GM19351 (cell line): Measurements from ENCODE around the gene PHYKPL.
"Not testable (repeated sequence)": the region's sequence is repeated elsewhere in the genome, so short reads cannot be mapped to it uniquely, and the experiment has no call there.

ENCODE experiments used
- ATAC-seq: cut with Tn5 transposase; IDR thresholded peaks from one replicate; pipeline ENCODE4 v1.9.1; 2021; ENCODE audit warnings: mild to moderate bottlenecking, moderate library complexity; ENCODE audit not compliant: unreplicated experiment

Gene PHYKPL

DNA sequence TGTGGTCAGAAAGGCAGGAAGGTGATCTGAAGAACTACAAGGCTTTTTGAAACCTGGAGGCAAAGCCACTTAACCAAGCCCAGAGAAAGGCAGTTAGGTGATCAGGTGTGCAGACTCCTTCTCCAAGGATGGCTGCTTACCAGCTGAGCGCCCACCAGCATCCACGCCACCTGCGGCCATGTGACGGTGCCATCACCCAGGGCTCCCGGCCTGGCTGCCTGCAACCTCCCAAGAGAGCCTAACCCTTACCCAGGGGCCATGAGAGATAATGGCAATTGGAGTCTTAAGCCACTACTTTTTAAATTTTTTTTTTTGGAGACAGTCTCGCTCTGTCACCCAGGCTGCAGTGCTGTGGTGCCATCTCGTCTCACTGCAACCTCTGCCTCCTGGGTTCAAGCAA lies 33.1 kb upstream of the PHYKPL start:
- no peak for ATAC-seq

DNA sequence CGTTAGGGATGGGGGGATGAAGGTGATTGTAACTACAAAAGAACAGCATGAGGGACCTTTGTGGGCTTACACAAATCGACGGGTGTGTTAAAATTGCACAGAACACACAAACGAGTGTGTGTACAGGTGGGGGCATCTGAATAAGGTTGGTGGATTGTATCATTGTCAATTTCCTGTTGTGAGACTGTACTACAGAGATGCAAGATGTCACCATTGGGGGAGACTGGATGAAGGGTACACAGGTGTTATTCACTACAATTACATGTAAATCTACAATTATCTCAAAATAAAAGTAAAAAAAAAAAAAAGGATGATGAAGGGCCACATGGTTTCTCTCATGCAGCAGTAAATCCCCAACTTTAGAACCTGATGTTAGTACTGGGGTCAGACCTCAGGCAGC lies 31.4 kb upstream of the PHYKPL start:
- no peak for ATAC-seq

DNA sequence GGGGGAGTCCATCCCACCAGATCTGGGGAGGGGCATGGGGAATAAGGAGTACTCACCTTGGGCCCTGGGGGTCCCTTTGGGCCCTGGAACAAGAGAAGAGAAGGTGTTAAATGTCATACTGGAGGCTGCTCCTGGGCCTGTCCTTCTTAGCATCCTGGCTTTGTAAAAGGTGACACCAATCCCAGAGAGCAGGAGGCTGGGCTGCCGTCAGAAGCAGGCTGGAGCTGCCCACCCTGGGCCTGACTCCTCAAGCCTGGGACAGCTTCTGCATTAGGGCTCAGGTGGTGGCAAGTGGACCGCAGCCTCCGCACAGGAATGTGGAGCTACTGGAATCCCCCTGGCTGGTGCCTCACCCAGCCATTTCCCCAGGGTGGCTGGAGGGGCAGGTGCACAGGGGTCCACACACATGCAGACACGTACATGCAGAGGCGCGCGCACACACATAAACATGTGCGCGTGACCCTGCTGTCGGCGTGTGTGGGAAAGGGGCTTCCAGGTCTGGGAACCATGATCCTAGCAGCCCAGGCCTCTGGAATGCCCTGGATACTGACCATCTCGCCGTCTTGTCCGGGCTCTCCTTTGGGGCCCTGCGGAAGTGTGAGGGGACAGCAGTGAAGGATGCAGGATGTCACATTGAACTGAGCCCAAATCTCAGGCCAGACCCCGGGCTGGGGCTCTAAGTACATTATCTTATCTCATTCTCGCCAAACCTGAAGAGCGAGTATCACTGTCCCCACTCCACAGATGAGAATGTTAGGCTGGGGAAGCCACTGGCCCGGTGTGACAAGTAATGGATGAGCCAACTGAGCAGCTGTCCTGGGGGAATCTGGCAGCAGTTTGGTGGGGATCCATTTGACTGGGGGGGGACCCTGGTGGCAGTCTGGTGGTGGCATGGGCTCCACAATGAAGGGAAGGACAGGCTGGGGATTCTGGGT lies 29.3 kb upstream of the PHYKPL start:
- ATAC-seq, result no peak

DNA sequence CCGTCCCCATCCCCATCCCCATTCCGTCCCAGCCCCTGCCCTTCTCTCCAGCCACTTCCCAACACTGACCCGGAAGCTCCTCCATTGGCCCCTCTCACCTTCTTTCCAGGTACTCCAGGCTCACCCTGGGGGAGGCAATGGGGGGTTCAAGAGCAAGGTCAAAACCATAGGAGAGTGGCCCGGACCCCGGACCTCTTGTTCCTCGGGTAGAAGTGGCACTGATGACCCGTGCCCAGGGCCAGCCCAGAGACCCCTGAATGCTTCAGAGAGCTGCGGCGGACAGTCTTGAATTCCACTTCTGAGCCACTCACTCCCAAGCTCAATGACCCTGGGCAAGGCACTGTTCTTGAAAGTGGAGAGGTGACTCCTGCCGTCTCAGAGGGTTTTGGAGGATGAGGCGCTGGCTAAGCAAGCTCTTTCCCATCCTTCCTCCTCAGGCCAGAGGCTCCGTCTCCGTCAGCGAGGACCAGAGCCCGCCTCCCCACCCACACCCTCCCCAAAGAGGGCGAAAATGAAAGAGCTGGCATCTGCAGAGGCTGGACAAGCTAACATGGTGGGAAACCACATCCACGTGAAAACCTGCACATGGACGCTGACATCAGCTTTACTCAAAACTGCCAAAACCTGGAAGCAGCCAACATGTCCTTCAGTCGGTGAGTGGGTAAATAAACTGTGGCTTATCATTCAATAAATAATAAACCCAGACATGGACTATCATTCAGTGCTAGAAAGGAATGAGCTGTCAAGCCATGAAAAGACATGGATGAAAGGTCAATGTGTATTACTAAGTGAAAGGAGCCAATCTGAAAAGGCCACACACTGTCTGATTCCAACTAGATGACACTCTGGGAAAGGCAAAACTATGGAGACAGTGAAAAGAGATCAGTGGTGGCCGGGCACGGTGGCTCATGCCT lies 27.3 kb upstream of the PHYKPL start:
- no peak for ATAC-seq

DNA sequence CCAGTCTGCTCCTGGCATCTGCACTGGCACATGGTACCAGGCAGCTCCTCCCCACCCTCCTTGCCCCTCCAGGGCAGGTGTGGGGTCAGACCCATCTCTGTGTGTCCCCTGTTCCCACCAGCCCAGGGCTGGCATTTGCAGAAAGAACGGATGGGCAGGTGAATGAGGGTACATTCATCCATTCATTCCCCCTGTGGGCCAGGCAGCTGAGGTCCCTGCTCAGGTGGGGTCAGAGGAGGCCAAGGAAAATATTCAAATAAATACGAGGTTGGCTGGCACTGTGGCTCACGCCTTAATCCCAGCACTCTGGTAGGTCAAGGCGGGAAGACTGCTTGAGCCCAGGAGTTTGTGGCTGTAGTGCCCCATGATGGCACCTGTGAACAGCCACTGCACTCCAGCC lies 25.0 kb upstream of the PHYKPL start:
- no peak for ATAC-seq

DNA sequence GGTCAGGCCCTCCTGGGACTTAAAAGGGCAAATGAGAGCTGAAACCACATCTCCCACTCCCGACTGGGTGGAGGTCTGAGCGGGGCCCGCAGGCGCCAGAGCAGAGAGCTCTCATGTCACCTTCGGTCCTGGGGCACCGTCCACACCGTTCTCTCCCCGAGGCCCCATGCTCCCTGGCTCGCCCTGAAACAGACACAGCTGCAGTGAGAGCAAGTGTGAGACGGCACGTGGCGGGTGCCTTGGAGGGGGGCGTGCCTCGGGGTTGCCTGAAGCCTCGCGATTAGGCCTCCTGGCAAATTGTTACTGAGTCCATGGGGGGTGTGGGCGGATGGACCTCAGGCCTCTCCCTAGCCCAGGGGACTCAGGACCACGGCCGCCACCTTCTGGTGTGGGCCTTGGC lies 24.1 kb upstream of the PHYKPL start:
- ATAC-seq, result no peak

DNA sequence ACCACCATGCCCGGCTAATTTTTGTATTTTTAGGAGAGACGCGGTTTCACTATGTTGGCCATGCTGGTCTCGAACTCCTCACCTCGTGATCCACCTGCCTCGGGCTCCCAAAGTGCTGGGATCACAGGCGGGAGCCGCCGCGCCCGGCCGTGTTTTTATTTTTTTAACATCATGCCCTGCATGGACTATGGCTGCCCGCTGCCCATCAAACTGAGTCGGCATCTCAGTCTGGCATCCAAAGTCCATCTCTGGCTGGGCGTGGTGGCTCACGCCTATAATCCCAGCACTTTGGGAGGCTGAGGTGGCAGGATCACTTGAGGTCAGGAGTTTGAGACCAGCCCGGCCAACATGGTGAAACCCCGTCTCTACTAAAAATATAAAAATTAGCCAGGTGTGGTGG lies 21.0 kb upstream of the PHYKPL start:
- not testable (repeated sequence) for ATAC-seq

DNA sequence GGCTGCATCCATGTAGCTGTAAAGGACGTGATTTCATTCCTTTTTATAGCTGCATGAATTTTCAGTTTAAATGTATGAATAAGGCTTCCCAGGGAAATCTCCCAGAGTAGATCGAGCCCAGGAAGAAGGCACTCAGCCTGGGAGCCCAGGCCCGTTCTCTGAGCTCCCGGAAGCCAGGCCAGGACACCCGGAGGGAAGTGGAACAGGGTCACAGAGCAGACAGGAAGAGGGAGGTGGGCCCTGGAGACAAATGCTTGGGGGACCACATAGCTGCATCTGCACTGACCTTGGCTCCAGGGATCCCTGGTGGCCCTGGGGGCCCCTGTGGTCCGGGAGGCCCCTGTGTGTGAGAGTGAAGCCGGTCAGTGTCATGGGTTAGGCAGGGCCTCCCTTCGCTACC lies 19.7 kb upstream of the PHYKPL start:
- no peak for ATAC-seq

DNA sequence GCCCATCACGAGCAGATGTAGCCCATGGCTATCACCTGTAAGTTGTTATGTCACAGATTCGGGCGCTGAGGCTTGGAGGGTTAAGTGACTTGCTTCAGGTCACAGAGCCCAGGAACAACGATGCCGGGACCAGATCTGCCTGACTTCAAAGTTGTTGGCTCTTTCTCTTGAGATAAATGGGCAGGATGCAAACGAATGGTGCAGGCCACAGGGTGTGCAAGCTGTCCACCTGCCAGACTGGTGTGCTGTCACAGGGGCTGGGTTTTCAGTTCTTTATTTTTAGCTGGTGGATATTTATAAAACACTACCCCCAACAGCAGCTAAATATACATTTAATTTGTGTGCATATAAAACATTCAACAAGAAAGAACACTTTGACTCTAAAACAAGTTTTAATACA lies 17.7 kb upstream of the PHYKPL start:
- ATAC-seq, result no peak

DNA sequence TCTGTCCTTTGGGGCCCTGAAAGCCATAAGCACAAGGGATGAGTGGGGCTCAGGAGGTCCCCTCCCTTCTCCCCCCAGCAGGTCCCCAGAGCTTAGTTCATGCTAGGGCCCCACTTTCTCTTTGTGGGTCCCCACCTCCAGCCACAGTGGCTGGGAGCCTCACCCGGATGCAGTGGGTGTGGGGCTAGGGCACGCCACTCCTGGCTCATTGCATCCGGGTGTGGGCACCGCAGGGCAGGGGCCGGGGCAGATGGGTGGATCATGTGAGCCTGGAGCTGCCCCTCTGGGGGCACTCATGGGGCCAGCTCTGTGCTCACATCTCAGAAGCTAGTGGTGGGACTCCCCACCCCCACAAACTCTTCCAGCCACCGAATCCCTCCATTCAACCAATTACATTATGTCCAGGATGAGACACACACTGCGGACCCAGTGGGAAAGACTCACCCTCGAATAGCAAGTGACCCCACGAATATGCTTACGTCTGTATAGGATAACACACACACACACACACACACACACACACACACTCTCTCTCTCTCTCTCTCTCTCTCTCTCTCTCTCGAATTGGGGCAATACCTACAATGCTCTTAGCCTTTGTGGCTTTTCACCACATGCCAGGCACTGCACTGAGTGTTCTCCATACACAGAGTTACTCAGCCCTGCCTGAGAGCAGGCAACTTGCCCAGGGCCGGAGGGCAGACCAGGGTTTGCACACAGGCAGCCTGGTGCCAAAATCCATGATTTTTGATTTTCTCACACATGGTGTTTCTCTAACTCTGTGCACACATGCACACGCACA lies 16.8 kb upstream of the PHYKPL start:
- no peak for ATAC-seq

DNA sequence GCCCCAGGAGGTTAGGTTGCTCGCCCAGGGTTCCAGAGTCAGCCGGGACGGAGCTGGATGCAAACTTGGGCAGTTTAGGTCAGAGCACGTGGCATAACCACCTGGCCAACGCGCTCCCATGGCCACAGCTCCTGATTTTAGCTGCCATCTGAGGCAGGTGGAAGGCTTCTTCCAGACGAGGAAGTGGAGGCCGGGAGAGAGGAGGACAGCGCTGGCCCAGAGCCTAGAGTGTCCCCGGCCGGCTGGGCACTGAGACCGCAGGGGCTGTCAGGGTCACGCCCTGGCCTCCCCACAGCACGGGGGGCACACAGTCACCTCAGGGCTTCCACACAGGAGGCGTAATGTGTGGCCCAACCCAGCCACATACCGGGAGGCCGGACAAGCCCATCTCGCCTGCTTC lies 16.1 kb upstream of the PHYKPL start:
- ATAC-seq, result no peak

DNA sequence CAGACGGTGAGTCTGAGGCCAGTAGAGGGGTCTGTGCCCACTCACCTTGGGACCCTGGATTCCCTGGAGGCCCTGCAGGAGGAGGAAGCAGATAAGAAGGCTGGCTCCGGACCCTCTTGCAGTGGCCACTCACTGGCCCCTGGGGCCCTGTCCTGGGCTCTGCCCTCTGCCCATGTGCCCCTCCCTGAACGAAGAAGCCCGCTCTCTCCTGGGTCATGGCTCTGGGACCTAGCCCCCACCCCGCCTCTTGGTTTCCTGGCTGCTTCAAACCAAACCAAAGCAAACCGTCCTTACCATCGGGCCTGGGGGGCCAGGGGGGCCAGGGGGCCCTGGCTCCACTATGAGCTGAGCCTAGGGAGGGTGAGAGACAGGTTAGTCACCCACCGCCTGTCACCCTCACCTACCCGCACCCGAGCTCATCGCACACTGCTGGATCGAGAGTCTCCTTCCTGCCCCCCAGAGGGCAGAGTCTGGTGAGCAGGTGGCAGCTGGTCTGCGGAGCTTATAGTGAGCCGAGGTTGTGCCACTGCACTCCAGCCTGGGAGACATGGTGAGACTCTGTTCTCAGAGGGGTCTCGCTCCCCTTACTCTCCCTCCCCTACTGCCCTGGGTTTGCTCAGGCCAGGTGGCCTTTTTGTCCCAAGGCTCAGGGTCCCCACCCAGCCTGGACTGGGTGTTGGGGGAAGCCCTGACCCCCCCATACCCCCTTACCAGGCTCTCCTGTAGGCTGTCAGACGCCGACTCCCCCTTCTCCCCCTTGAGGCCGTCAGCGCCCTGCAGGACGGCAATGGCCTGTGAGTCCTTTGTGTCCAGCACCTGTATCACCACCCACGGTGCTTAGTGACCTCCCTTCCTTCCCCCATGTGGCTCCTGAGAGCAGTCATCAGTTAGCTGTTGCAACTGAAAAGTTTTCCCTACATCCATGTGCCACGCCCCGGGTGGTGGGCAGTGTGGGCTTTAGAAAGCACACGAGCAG lies 15.2 kb upstream of the PHYKPL start:
- ATAC-seq, result no peak

DNA sequence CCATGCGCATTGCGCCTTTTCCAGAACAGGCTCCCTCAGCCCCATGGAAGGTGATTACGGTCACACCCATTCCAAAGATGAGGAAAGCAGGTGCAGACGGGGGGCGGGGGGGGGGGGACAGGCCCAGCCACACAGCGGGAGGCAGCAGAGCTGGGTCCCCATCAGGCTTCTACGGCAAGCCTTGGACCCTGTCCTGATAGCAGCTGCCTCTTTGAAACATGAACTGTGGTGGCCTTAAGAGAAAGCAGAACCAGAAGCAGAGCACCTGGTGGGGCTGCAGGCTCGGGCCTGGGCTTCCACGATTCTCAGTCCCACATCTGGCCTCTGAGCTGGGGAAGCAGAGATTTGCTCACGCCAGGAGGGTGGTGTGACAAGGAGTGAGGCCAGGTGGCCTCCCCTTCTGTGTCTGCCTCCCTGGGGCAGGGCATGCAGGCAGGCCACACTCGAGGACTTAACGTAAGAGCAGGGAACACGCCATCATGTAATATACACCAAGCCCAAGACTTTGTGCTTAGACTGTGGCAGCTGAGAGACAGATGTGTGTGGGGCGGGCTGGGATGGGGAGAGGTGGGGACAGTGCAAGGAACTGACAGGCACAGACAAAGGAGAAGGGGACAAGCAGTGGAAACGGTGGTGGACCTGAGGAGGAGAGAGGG lies 14.2 kb upstream of the PHYKPL start:
- ATAC-seq, result no peak

DNA sequence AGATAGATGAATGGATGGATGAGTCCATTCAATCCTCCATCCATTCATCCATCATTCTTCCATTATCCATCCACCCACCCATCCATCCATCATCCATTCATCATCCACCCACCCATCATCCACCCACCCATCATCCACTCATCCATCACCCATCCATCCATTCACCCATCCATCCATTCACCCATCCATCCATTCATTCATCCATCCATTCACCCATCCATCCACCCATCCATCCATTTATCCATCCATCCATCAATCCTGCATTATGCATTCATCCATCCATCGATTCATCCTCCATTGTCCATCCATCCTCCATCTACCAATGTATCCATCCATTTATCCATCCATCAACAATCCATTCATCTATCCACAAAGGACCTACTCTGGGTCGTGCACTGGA lies 12.8 kb upstream of the PHYKPL start:
- no peak for ATAC-seq

DNA sequence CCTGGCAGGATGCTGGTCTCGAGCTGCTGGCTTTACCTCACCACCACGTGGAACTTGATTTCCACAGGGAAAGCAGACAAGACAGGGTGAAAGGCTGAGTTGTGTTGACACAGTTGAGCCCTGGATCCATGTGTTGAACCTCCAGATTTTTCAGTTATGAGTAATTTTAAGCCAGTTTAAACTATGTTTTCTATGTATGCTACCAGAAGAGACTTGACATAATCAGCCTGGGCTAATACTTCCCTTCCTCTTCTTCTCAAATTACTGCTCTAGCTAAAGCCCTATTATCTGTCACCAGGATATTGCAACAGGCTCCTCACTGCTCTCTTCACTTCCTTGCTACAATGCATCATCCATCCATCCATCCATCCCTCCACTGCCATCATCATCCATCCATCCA lies 12.0 kb upstream of the PHYKPL start:
- ATAC-seq, result no peak

DNA sequence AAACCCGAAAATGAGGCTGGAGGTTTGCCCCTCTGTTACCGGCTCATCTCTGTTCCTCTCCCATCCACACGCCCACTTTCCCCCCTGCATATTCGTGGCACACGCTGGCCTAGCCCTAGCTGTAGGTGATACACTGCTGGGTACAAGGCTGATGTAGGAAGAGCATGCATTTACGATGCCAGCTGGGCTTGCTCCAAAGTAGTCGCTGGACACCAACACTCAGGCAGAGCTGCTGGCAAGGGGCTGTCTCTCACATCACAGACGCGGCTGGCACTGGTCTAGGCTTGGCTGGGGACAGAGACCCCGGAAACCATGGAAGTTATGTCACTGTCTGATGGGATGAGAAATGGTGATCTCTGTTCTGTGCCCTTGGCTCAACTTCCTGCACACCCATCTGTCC lies 9.8 kb upstream of the PHYKPL start:
- no peak for ATAC-seq

DNA sequence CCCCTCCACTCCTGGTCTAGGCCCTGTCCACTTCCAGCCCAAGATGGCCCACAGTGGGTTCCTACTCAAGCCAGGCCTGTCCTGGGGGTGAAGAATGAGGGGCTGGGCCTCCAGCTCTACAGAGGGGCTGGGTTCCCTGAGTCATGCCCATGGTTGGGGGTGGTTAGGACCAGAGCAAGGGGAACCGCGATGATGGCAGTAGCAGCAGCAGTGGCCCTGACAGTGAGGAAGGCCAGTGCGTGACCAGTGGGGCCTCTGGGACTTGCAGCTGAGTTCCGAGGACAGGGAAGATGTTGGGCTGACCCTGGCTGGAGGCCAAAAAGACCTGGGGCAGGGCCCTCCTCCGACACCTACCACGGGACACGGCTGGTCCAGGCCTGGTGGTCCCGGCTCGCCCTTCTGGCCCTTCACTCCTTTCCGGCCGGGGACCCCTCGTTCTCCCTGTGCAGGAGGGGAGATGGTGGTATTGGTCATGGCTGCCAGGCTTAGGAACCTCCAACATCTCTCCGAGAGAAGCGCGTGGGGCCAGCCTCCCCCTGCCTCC lies 9.2 kb upstream of the PHYKPL start:
- no peak for ATAC-seq

DNA sequence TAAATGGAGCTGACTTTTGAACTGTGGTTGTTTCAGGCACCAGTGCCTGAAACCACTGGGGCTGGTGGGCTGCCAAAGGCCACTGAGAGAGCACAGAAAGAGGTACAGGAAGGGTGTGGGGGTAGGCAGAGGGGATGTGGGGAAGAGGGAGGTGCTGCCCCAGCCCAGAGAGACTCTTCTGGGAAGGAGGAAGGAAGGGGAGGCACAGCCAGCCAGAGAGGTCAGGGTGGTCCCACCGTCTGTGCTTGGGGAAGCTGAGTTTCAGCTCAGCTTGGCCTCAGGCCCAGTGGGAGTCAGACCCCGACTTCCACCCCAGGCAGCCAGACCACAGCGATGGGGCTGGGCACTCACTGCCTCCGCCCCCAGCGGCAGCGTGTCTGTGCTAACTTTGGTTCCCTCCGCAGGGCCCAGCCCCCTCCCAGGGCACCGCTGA lies 8.6 kb upstream of the PHYKPL start:
- no peak for ATAC-seq

DNA sequence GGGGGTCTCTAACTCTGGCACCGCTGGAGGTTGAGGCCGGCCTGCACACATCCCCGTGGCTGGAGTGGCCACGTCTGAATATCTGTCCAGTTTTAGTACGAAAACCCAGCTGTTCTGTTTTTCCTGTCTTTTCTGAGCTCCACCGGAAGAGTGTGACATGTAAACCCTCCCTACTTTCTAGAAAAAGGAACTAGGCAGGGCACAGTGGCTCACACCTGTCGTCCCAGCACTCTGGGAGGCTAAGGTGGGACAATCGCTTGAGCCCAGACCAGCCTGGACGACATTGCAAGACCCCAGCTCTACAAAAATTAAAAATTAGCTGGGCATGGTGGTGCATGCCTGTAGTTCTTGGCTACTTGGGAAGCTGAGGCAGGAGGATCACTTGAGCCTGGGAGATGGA lies 8.2 kb upstream of the PHYKPL start:
- no peak for ATAC-seq
